DND-41 (cell line): Measurements from ENCODE around the gene GOSR2.
"Not testable (repeated sequence)": the region's sequence is repeated elsewhere in the genome, so short reads cannot be mapped to it uniquely, and the experiment has no call there.

ENCODE experiments used
- ATAC-seq: fragments of 200-7000 bp; cut with Tn5 transposase; 3 replicates; pipeline ENCODE4 v1.9.1; 2021; ENCODE audit warnings: low read depth; ENCODE audit not compliant: insufficient read depth
- DNase-seq: peaks from one replicate; pipeline ENCODE4 v3.0.0-alpha.2; 2020
- H2AFZ ChIP-seq: 2 replicates; pipeline ENCODE4 v1.6.0; 2012; ENCODE audit warnings: low read depth, low read length
- H3K27ac ChIP-seq: 2 replicates; pipeline ENCODE4 v1.5.1; 2012; ENCODE audit warnings: low read length, inconsistent platforms
- H3K27me3 ChIP-seq: fragments of 200-600 bp; sonication (generic); 2 replicates; pipeline ENCODE4 v1.6.0; 2012; ENCODE audit warnings: low read length, mild to moderate bottlenecking, inconsistent platforms; ENCODE audit not compliant: insufficient read depth, poor library complexity
- H3K36me3 ChIP-seq: 2 replicates; pipeline ENCODE4 v1.5.1; 2012; ENCODE audit warnings: low read length, inconsistent platforms; ENCODE audit not compliant: insufficient read depth
- H3K4me1 ChIP-seq: 2 replicates; pipeline ENCODE4 v1.5.1; 2012; ENCODE audit warnings: mild to moderate bottlenecking, low read length; ENCODE audit not compliant: insufficient read depth
- H3K4me2 ChIP-seq: 2 replicates; pipeline ENCODE4 v1.6.0; 2012; ENCODE audit warnings: mild to moderate bottlenecking, moderate library complexity, low read length, inconsistent platforms; ENCODE audit not compliant: insufficient read depth
- H3K4me3 ChIP-seq, 2 experiments: fragments of 200-600 bp in 1 of 2; shearing (Covaris generic) in 1 of 2; 2 replicates each; pipeline ENCODE4 v1.5.1; 2012 to 2016; ENCODE audit warnings: inconsistent platforms in 2 of 2, low read length in 2 of 2, mild to moderate bottlenecking in 2 of 2, low read depth in 1 of 2, moderate library complexity in 1 of 2
- H3K79me2 ChIP-seq: 2 replicates; pipeline ENCODE4 v1.6.0; 2012; ENCODE audit warnings: low read length, inconsistent platforms; ENCODE audit not compliant: insufficient read depth
- H3K9ac ChIP-seq: 2 replicates; pipeline ENCODE4 v1.6.0; 2012; ENCODE audit warnings: low read depth, mild to moderate bottlenecking, inconsistent platforms, low read length, moderate library complexity
- H3K9me3 ChIP-seq: 2 replicates; pipeline ENCODE4 v1.5.1; 2012; ENCODE audit warnings: low read length, moderate library complexity, mild to moderate bottlenecking, inconsistent platforms; ENCODE audit not compliant: insufficient read depth, severe bottlenecking
- H4K20me1 ChIP-seq: 2 replicates; pipeline ENCODE4 v1.6.0; 2012; ENCODE audit warnings: low read length; ENCODE audit not compliant: insufficient read depth
- EZH2 ChIP-seq: IDR thresholded peaks from 3 replicates; pipeline ENCODE4 v1.6.1; 2012; ENCODE audit warnings: borderline replicate concordance, low read depth, mild to moderate bottlenecking, moderate library complexity, low read length, inconsistent platforms; ENCODE audit not compliant: severe bottlenecking
- TF ChIP-seq, protein P1 (sequence below): IDR thresholded peaks from 2 replicates; pipeline ENCODE4 v1.5.1; 2012; ENCODE audit warnings: borderline replicate concordance, low read length, moderate library complexity, mild to moderate bottlenecking; ENCODE audit not compliant: poor library complexity, severe bottlenecking; ENCODE audit errors: extremely low read depth

GOSR2 gene

GRCh38 chr17:46917041-46917440, 5.9 kb upstream of the GOSR2 start:
- H3K4me3 ChIP-seq: no peak overlapping the region
- TF ChIP-seq, protein P1, sequence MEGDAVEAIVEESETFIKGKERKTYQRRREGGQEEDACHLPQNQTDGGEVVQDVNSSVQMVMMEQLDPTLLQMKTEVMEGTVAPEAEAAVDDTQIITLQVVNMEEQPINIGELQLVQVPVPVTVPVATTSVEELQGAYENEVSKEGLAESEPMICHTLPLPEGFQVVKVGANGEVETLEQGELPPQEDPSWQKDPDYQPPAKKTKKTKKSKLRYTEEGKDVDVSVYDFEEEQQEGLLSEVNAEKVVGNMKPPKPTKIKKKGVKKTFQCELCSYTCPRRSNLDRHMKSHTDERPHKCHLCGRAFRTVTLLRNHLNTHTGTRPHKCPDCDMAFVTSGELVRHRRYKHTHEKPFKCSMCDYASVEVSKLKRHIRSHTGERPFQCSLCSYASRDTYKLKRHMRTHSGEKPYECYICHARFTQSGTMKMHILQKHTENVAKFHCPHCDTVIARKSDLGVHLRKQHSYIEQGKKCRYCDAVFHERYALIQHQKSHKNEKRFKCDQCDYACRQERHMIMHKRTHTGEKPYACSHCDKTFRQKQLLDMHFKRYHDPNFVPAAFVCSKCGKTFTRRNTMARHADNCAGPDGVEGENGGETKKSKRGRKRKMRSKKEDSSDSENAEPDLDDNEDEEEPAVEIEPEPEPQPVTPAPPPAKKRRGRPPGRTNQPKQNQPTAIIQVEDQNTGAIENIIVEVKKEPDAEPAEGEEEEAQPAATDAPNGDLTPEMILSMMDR: no peak
- TF ChIP-seq EZH2: no peak
- H3K9me3 ChIP-seq: no peaks in the 10 kb centered on the region
- H3K27me3 ChIP-seq: no peaks in the 10 kb centered on the region
- DNase-seq: no peak
- no peak overlapping the region for H3K9ac ChIP-seq
- no peaks in the 10 kb centered on the region; the same call in 1 of the 2 replicates for H4K20me1 ChIP-seq
- H2AFZ ChIP-seq: no peak overlapping the region
- H3K4me2 ChIP-seq: no peak overlapping the region
- H3K27ac ChIP-seq: no peak overlapping the region
- H3K36me3 ChIP-seq: no peaks in the 10 kb centered on the region
- no peak for ATAC-seq
- no peaks in the 10 kb centered on the region for H3K79me2 ChIP-seq
- 0 out of 2 replicates have a peak, but pooled peaks cover 2% of the 10 kb centered on the region for H3K4me1 ChIP-seq

DNA sequence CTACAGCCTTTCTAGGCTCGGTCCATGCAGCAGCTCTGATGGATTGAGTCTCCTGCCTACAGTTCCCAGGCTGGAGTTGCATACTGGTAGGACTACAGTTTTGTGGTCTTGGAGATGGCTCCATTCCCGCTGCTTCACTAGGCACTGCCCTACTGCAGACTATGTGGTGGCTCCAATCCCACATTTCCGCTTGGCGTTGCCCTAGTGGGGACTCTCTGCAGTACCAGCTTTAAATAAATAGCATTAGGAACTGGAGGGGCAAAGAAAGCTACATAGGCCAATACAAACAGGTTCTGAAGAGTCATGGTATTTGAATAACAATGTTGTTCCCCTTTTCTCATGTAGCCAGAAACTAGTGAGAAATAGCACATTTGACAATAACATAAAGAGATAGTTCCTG, 5.4 kb upstream of the GOSR2 start:
- H3K4me3 ChIP-seq: no peak overlapping the region

DNA sequence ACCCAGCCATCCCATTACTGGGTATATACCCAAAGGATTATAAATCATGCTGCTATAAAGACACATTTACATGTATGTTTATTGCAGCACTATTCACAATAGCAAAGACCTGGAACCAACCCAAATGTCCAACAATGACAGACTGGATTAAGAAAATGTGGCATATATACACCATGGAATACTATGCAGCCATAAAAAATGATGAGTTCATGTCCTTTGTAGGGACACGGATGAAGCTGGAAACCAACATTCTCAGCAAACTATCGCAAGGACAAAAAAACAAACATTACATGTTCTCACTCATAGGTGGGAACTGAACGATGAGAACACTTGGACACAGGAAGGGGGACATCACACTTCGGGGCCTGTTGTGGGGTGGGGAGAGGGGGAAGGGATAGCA, 998 bp upstream of the GOSR2 start:
- peaks cover 15% of the 10 kb centered on the region for H4K20me1 ChIP-seq
- not testable (repeated sequence) for DNase-seq, H3K27me3 ChIP-seq, H3K27ac ChIP-seq, H3K36me3 ChIP-seq, ATAC-seq, H2AFZ ChIP-seq, H3K9ac ChIP-seq, H3K9me3 ChIP-seq
- peaks cover 40% of the 10 kb centered on the region for H3K79me2 ChIP-seq
- peaks cover 35% of the 10 kb centered on the region for H3K4me1 ChIP-seq
- H3K4me3 ChIP-seq: peak overlapping the region in 1 of 2 experiments; percentile 92; a peak in 2 of 4 replicates
- peak overlapping the region; percentile 74; the same call in 1 of the 2 replicates for H3K4me2 ChIP-seq

More for the DNA sequence above, 5.4 kb upstream of the GOSR2 start:
- Histone ChIP-seq H3K27me3 (no peaks in the 10 kb centered on the region), H3K4me1 (0 out of 2 replicates have a peak, but pooled peaks cover 3% of the 10 kb centered on the region), H2AFZ (no peak overlapping the region), H3K9ac (no peak overlapping the region), H3K9me3 (no peaks in the 10 kb centered on the region), H3K4me2 (no peak overlapping the region), H3K36me3 (no peaks in the 10 kb centered on the region), H3K79me2 (no peaks in the 10 kb centered on the region), H3K27ac (no peak overlapping the region), H4K20me1 (no peaks in the 10 kb centered on the region; the same call in 1 of the 2 replicates)
- DNase-seq: no peak
- TF ChIP-seq, protein P1: no peak
- TF ChIP-seq EZH2: no peak
- no peak for ATAC-seq

DNA sequence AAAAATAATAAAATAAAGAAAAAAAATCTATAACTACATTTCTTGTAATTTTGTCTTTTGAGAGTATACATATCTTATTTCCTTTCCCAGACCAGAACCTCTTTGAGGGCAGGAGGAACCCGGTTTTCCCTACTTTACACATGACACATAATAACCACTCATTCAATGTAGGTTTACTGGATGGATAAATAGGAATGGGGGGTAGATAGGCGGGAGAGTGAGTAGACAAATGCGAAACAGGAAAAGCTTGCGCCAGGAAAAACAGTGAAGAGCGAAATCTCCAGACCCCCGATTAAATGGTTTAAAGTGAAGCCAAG, 515 bp upstream of the GOSR2 start:
- Histone ChIP-seq H3K27me3 (no peaks in the 10 kb centered on the region), H4K20me1 (peaks cover 19% of the 10 kb centered on the region), H3K4me1 (peaks cover 40% of the 10 kb centered on the region), H3K4me2 (peak overlapping the region; percentile 74), H3K9ac (peak overlapping the region; percentile 82), H3K27ac (peak overlapping the region; percentile 94), H3K9me3 (no peaks in the 10 kb centered on the region), H3K4me3 (peak overlapping the region; percentile 78 to 92; a peak in 3 of 4 replicates), H2AFZ (peak overlapping the region; percentile 85), H3K36me3 (no peaks in the 10 kb centered on the region; the same call in none of the 2 replicates), H3K79me2 (peaks cover 45% of the 10 kb centered on the region)
- ATAC-seq (peak; percentile 20; the same call in 2 of the 3 replicates), DNase-seq (no peak)
- TF ChIP-seq EZH2: no peak
